Neural cell (in vitro differentiated cells): ENCODE data around the gene CD300LF. TPM values are rescaled to one million over a fixed set of nuclear protein-coding genes. Genes with fewer than 3 reads are reported as not detected.

Experiments
- H2AFZ ChIP-seq: fragments of 200-600, 300-800 bp; sonication (generic), shearing (Covaris generic); 2 replicates; pipeline ENCODE4 v1.6.0; 2014; ENCODE audit warnings: low read depth, mild to moderate bottlenecking, antibody characterized with exemption, low read length, moderate library complexity
- H3F3A ChIP-seq: fragments of 200-600 bp; shearing (Covaris generic); 2 replicates; pipeline ENCODE4 v1.6.1; 2016; ENCODE audit warnings: mild to moderate bottlenecking, moderate library complexity, mixed read lengths, antibody characterized with exemption, low read length; ENCODE audit not compliant: insufficient read depth, poor library complexity, severe bottlenecking
- H3K27ac ChIP-seq: fragments of 200-600, 300-800 bp; sonication (generic), shearing (Covaris generic); 2 replicates; pipeline ENCODE4 v1.5.1; 2014; ENCODE audit warnings: mild to moderate bottlenecking, low read length, moderate library complexity
- H3K27me3 ChIP-seq: fragments of 300-800, 200-600 bp; sonication (generic), shearing (Covaris generic); 2 replicates; pipeline ENCODE4 v1.6.0; 2014; ENCODE audit warnings: mild to moderate bottlenecking, low read depth, low read length, moderate library complexity; ENCODE audit not compliant: insufficient read depth
- H3K36me3 ChIP-seq: fragments of 300-800, 200-600 bp; sonication (generic), shearing (Covaris generic); 2 replicates; pipeline ENCODE4 v1.5.1; 2014; ENCODE audit warnings: mild to moderate bottlenecking, antibody characterized with exemption, low read length, moderate library complexity; ENCODE audit not compliant: insufficient read depth
- H3K4me2 ChIP-seq: fragments of 300-800, 200-600 bp; sonication (generic), shearing (Covaris generic); 2 replicates; pipeline ENCODE4 v1.6.0; 2014; ENCODE audit warnings: mild to moderate bottlenecking, low read length
- H3K4me3 ChIP-seq: fragments of 300-800, 200-600 bp; sonication (generic), shearing (Covaris generic); 2 replicates; pipeline ENCODE4 v1.5.1; 2014; ENCODE audit warnings: mild to moderate bottlenecking, low read length, moderate library complexity
- H3K79me2 ChIP-seq: fragments of 200-600 bp; shearing (Covaris generic); replicated peaks from 2 replicates; pipeline ENCODE4 v1.6.0; 2014; ENCODE audit warnings: mild to moderate bottlenecking, low read length, moderate library complexity; ENCODE audit not compliant: insufficient read depth
- H3K9ac ChIP-seq: fragments of 300-800, 200-600 bp; sonication (generic), shearing (Covaris generic); 2 replicates; pipeline ENCODE4 v1.6.1; 2016; ENCODE audit warnings: mild to moderate bottlenecking, low read length, mixed read lengths
- H3K9me2 ChIP-seq: fragments of 200-600 bp; shearing (Covaris generic); 2 replicates; pipeline ENCODE4 v1.6.1; 2016; ENCODE audit warnings: mild to moderate bottlenecking, low read length, mixed read lengths; ENCODE audit not compliant: insufficient read depth
- H3K9me3 ChIP-seq: fragments of 200-600, 300-800 bp; sonication (generic), shearing (Covaris generic); 2 replicates; pipeline ENCODE4 v1.6.1; 2016; ENCODE audit warnings: mild to moderate bottlenecking, mixed run types, low read length, moderate library complexity, mixed read lengths
- H4K20me1 ChIP-seq: fragments of 200-600 bp; shearing (Covaris generic); 2 replicates; pipeline ENCODE4 v1.6.1; 2016; ENCODE audit warnings: mild to moderate bottlenecking, mixed run types; ENCODE audit not compliant: insufficient read depth
- CTCF ChIP-seq: fragments of 450-650 bp; IDR thresholded peaks from 2 replicates; pipeline ENCODE4 v1.5.1; 2014; ENCODE audit warnings: antibody characterized with exemption, mild to moderate bottlenecking, moderate library complexity; ENCODE audit not compliant: poor library complexity, severe bottlenecking
- EP300 ChIP-seq: fragments of 450-650 bp; conservative IDR thresholded peaks from 2 replicates; pipeline ENCODE4 v1.6.1; 2014; ENCODE audit warnings: antibody characterized with exemption, mild to moderate bottlenecking, moderate library complexity; ENCODE audit not compliant: poor library complexity, severe bottlenecking
- EZH2 ChIP-seq: fragments of 200-600, 300-800 bp; shearing (Covaris generic), sonication (generic); IDR thresholded peaks from 2 replicates; pipeline ENCODE4 v1.6.1; 2014; ENCODE audit warnings: antibody characterized with exemption, low read length, borderline replicate concordance, mild to moderate bottlenecking; ENCODE audit not compliant: insufficient read depth, poor library complexity, severe bottlenecking
- MXI1 ChIP-seq: fragments of 450-650 bp; conservative IDR thresholded peaks from 2 replicates; pipeline ENCODE4 v1.6.1; 2014; ENCODE audit warnings: antibody characterized with exemption, mild to moderate bottlenecking; ENCODE audit not compliant: poor library complexity, severe bottlenecking
- POLR2AphosphoS5 ChIP-seq: IDR thresholded peaks from 2 replicates; pipeline ENCODE4 v1.6.1; 2012
- RAD21 ChIP-seq: fragments of 450-650 bp; conservative IDR thresholded peaks from 2 replicates; pipeline ENCODE4 v1.6.1; 2014; ENCODE audit warnings: antibody characterized with exemption, mild to moderate bottlenecking, moderate library complexity
- REST ChIP-seq: IDR thresholded peaks from 2 replicates; pipeline ENCODE4 v1.6.1; 2012; ENCODE audit warnings: borderline replicate concordance
- SMC3 ChIP-seq: fragments of 450-650 bp; conservative IDR thresholded peaks from 2 replicates; pipeline ENCODE4 v1.6.1; 2014; ENCODE audit warnings: antibody characterized with exemption, mild to moderate bottlenecking, moderate library complexity; ENCODE audit not compliant: poor library complexity
- TAF1 ChIP-seq: IDR thresholded peaks from 2 replicates; pipeline ENCODE4 v1.6.1; 2012; ENCODE audit warnings: low read depth
- polyA plus RNA-seq: library from polyadenylated mRNA; depleted of rRNA; stranded (reverse); fragments of >200 nt; gene quantifications from 2 replicates; pipeline ENCODE4 v1.2.3, GENCODE V29; 2014

Gene CD300LF
- polyA plus RNA-seq, 1 donor from 2014 or later, result not detected

- no peak overlapping the region for H3K4me2 ChIP-seq
- H2AFZ ChIP-seq, result no peak overlapping the region
- H3F3A ChIP-seq, result no peaks in the 10 kb centered on the region
- H3K4me3 ChIP-seq, result no peak overlapping the region
- H3K36me3 ChIP-seq, result no peaks in the 10 kb centered on the region
- no peak for TF ChIP-seq MXI1
- no peak for TF ChIP-seq EP300
- TF ChIP-seq SMC3, result no peak
- no peak for TF ChIP-seq RAD21
- no peak for TF ChIP-seq TAF1
- no peak for TF ChIP-seq EZH2
- no peak for TF ChIP-seq REST
- H3K27me3 ChIP-seq, result no peaks in the 10 kb centered on the region
- H3K9ac ChIP-seq, result no peak overlapping the region
- H3K27ac ChIP-seq, result no peak overlapping the region
- H4K20me1 ChIP-seq, result no peaks in the 10 kb centered on the region
- no peaks in the 10 kb centered on the region for H3K79me2 ChIP-seq
- no peaks in the 10 kb centered on the region for H3K9me3 ChIP-seq
- no peaks in the 10 kb centered on the region for H3K9me2 ChIP-seq
Measured at GRCh38 chr17:74690409-74690825, 22.3 kb downstream of the CD300LF start.

- no peak overlapping the region for H3K4me3 ChIP-seq
- H3K4me2 ChIP-seq, result no peak overlapping the region
- no peak for TF ChIP-seq RAD21
- TF ChIP-seq TAF1, result no peak
- TF ChIP-seq POLR2AphosphoS5, result no peak
- TF ChIP-seq EZH2, result no peak
- TF ChIP-seq MXI1, result no peak
- TF ChIP-seq REST, result no peak
- no peak for TF ChIP-seq EP300
- no peak for TF ChIP-seq SMC3
- TF ChIP-seq CTCF, result no peak
- H3K9ac ChIP-seq, result no peak overlapping the region
- no peaks in the 10 kb centered on the region for H3K27me3 ChIP-seq
- no peaks in the 10 kb centered on the region for H3K9me3 ChIP-seq
- H3K9me2 ChIP-seq, result no peaks in the 10 kb centered on the region
- H3K36me3 ChIP-seq, result no peaks in the 10 kb centered on the region
- no peaks in the 10 kb centered on the region for H3K79me2 ChIP-seq
- no peak overlapping the region for H3K27ac ChIP-seq
- no peaks in the 10 kb centered on the region for H3F3A ChIP-seq
- no peak overlapping the region for H2AFZ ChIP-seq
- no peaks in the 10 kb centered on the region for H4K20me1 ChIP-seq
Measured at GRCh38 chr17:74687886-74688285, 24.8 kb downstream of the CD300LF start.
